Measurements from ENCODE around the gene ZNF335.

ZNF335 gene, protein sequence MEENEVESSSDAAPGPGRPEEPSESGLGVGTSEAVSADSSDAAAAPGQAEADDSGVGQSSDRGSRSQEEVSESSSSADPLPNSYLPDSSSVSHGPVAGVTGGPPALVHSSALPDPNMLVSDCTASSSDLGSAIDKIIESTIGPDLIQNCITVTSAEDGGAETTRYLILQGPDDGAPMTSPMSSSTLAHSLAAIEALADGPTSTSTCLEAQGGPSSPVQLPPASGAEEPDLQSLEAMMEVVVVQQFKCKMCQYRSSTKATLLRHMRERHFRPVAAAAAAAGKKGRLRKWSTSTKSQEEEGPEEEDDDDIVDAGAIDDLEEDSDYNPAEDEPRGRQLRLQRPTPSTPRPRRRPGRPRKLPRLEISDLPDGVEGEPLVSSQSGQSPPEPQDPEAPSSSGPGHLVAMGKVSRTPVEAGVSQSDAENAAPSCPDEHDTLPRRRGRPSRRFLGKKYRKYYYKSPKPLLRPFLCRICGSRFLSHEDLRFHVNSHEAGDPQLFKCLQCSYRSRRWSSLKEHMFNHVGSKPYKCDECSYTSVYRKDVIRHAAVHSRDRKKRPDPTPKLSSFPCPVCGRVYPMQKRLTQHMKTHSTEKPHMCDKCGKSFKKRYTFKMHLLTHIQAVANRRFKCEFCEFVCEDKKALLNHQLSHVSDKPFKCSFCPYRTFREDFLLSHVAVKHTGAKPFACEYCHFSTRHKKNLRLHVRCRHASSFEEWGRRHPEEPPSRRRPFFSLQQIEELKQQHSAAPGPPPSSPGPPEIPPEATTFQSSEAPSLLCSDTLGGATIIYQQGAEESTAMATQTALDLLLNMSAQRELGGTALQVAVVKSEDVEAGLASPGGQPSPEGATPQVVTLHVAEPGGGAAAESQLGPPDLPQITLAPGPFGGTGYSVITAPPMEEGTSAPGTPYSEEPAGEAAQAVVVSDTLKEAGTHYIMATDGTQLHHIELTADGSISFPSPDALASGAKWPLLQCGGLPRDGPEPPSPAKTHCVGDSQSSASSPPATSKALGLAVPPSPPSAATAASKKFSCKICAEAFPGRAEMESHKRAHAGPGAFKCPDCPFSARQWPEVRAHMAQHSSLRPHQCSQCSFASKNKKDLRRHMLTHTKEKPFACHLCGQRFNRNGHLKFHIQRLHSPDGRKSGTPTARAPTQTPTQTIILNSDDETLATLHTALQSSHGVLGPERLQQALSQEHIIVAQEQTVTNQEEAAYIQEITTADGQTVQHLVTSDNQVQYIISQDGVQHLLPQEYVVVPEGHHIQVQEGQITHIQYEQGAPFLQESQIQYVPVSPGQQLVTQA (N-terminal part only)

GRCh38 chr20:45971675-45972499 lies at the start of gene ZNF335:
TSS of gene ZNF335 (minus strand) at chr20:45972203. CDS start at chr20:45971410, 793 bp downstream.
- peak; percentile 94 to 95 for DNase-seq

- DNase-seq: no peak
Observed at GRCh38 chr20:46020555-46020954, 48.6 kb upstream of the ZNF335 start.

- no peak for DNase-seq
Observed at GRCh38 chr20:46018611-46019010, 46.6 kb upstream of the ZNF335 start.

- DNase-seq: no peak
Observed at GRCh38 chr20:46018112-46018511, 46.1 kb upstream of the ZNF335 start.

DNA sequence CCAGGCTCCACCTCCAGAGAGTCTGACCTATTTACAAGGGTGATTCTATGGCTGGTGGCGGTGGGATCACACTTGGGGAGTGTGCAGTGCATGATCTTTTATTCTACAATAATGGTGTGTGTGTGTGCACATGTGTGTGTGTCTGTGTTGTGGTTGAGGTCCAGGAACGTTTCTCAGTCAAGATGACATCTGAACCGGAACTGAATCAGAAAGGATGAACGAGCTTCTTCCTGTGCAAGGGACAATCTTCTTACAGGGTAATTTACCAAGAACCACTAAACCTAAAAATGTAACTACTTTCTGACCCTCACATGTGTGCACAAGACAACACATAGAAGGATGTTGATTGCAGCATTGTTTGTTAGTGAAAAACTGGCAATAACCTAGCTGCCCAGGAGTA lies 45.3 kb upstream of the ZNF335 start:
- no peak for DNase-seq

- no peak for DNase-seq
Observed at GRCh38 chr20:46014517-46015396, 42.8 kb upstream of the ZNF335 start.

GRCh38 chr20:46013829-46014516 lies 42.0 kb upstream of the ZNF335 start:
- DNase-seq: peak; percentile 64 to 65

DNA sequence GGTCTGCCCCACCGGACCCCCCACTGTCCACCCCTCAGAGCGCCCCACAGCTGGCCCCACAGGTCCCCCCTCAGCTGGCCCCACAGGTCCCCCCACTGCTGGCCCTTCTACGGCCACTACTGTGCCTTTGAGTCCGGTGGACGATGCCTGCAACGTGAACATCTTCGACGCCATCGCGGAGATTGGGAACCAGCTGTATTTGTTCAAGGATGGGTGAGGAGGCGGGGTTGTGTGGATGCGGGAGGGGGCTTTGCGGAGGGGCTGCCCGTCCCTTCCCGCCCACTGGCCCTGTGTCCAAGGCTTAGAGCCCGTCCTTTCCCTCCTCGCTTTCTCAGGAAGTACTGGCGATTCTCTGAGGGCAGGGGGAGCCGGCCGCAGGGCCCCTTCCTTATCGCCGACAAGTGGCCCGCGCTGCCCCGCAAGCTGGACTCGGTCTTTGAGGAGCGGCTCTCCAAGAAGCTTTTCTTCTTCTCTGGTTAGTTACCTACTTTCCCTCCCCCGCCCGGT lies 41.4 kb upstream of the ZNF335 start:
- DNase-seq: no peak

DNA sequence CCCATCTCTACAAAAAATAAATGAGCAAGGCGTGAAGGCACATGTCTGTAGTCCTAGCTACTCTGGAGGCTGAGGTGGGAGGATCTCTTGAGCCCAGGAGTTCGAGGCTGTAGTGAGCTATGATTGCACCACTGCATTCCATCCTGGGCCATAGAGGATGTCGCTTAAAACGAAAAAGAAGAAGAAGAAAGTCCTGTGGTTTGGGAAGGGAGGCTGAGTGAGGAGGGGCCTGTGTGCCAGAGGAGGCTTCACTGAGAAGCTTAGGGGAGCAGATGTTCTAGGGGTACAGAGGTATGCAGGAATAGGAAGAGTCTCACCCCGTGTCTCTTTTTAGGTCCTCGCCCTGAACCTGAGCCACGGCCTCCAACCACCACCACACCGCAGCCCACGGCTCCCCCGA lies 40.9 kb upstream of the ZNF335 start:
- no peak for DNase-seq

DNA sequence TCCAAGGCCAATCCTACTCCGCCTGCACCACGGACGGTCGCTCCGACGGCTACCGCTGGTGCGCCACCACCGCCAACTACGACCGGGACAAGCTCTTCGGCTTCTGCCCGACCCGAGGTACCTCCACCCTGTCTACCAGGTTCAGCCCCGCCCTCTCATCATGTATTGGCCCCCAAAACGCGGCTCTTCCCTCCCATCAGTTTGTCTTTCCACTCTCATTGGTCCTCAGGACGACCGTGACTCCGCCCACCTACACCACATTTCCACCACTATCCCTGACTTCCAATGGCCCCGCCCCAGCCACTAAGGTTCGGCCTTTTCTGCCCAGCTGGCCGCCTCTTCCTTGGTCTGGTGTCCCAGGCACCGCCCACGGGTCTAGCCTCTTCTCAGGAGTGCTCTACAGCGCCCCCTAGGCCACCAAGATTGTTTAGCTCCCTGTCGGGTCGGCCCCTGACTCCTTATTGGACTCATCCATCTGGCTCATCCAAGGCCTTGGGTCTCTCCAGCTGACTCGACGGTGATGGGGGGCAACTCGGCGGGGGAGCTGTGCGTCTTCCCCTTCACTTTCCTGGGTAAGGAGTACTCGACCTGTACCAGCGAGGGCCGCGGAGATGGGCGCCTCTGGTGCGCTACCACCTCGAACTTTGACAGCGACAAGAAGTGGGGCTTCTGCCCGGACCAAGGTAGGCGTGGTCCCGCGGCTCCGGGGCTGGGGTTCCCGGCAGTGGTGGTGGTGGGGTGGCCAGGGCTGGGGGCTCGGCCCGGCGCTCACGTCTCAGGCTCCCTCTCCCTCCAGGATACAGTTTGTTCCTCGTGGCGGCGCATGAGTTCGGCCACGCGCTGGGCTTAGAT lies 39.9 kb upstream of the ZNF335 start:
- no peak for DNase-seq

DNA sequence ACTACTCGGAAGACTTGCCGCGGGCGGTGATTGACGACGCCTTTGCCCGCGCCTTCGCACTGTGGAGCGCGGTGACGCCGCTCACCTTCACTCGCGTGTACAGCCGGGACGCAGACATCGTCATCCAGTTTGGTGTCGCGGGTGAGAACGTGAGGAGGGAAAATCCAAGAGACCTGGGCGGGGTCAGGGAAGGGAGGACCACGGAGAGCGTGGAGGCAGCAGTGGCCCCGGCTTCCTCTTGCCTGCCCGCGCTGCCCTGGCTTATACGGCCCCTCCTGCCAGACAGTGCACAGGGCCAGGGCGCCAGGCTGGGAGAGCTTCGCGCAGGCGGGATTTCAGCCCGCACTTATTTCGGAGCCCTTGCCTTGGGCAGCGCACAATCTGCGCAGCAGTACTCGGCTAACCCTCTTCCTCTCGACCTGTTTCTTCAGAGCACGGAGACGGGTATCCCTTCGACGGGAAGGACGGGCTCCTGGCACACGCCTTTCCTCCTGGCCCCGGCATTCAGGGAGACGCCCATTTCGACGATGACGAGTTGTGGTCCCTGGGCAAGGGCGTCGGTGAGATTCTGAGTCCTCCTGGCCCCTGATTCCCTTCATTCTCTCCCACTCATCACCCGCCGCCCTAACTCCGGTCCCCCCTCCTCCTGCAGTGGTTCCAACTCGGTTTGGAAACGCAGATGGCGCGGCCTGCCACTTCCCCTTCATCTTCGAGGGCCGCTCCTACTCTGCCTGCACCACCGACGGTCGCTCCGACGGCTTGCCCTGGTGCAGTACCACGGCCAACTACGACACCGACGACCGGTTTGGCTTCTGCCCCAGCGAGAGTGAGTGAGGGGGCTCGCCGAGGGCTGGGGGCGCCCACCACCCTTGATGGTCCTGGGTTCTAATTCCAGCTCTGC lies 38.7 kb upstream of the ZNF335 start:
- DNase-seq: peak; percentile 44 to 49

DNA sequence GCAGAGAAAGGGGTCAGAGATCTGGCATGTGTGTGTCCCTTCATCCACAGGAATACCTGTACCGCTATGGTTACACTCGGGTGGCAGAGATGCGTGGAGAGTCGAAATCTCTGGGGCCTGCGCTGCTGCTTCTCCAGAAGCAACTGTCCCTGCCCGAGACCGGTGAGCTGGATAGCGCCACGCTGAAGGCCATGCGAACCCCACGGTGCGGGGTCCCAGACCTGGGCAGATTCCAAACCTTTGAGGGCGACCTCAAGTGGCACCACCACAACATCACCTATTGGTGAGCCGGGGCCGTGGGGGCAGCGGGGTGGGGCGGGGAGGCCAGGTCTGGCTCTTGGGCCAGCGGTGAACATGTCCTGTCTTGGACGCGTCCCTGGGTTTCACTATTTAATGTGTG lies 37.8 kb upstream of the ZNF335 start:
- no peak for DNase-seq

GRCh38 chr20:46007671-46008070 lies 35.7 kb upstream of the ZNF335 start:
- no peak for DNase-seq

DNA sequence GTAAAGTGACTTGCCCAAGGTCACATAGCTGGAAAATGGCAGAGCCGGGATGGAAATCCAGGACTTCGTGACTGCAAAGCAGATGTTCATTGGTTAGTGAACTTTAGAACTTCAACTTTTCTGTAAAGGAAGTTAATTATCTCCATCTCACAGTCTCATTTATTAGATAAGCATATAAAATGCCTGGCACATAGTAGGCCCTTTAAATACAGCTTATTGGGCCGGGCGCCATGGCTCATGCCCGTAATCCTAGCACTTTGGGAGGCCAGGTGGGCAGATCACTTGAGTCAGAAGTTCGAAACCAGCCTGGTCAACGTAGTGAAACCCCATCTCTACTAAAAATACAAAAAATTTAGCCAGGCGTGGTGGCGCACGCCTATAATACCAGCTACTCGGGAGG lies 35.0 kb upstream of the ZNF335 start:
- no peak for DNase-seq

GRCh38 chr20:46006022-46006705 lies 34.2 kb upstream of the ZNF335 start:
- DNase-seq: no peak

GRCh38 chr20:46004889-46005473 lies 33.0 kb upstream of the ZNF335 start:
- DNase-seq: no peak

- DNase-seq: no peak
Observed at GRCh38 chr20:46004187-46004586, 32.2 kb upstream of the ZNF335 start.

All from activated CD4-positive, alpha-beta T cell treated with anti-CD3 and anti-CD28 coated beads for 4 hours (primary cell).